Activated naive CD8-positive, alpha-beta T cell treated with anti-CD3 and anti-CD28 coated beads for 36 hours (primary cell): Measurements from ENCODE around the gene ASPHD1. TPM values are rescaled to one million over a fixed set of nuclear protein-coding genes. Genes with fewer than 3 reads are reported as not detected.
A peak's percentile ranks its signal among the peaks of the same experiment; 100 is the strongest.
"Not testable (repeated sequence)": the region's sequence is repeated elsewhere in the genome, so short reads cannot be mapped to it uniquely, and the experiment has no call there.

ENCODE experiments used
- DNase-seq: peaks from one replicate; pipeline ENCODE4 v3.0.0; 2021
- H3K27ac Mint-ChIP-seq: one replicate; pipeline ENCODE4 v1.8.0; 2022; ENCODE audit warnings: mild to moderate bottlenecking, moderate library complexity, mixed read lengths
- H3K27me3 Mint-ChIP-seq: one replicate; pipeline ENCODE4 v1.8.0; 2022; ENCODE audit warnings: mild to moderate bottlenecking, mixed read lengths
- H3K36me3 Mint-ChIP-seq: one replicate; pipeline ENCODE4 v1.8.0; 2021; ENCODE audit warnings: mild to moderate bottlenecking, mixed read lengths
- H3K4me1 Mint-ChIP-seq: one replicate; pipeline ENCODE4 v1.8.0; 2021; ENCODE audit warnings: mixed read lengths
- H3K4me3 Mint-ChIP-seq: one replicate; pipeline ENCODE4 v1.8.0; 2022; ENCODE audit warnings: mild to moderate bottlenecking, moderate library complexity, mixed read lengths
- H3K9me3 Mint-ChIP-seq: one replicate; pipeline ENCODE4 v1.8.0; 2022; ENCODE audit warnings: mixed read lengths
- total RNA-seq, 2 experiments: library from RNA; stranded (reverse); gene quantifications; one replicate each; pipeline ENCODE4 v1.2.3, GENCODE V29; 2021

ASPHD1 gene
- total RNA-seq, 2 experiments from 2014 or later: 1.3 to 2.0 TPM

- peak overlapping the region; percentile 96 for H3K27ac Mint-ChIP-seq
- H3K27me3 Mint-ChIP-seq: no peaks in the 10 kb centered on the region
- peaks cover 11% of the 10 kb centered on the region for H3K36me3 Mint-ChIP-seq
- no peak for DNase-seq
- no peaks in the 10 kb centered on the region for H3K9me3 Mint-ChIP-seq
- peak overlapping the region; percentile 90 for H3K4me3 Mint-ChIP-seq
- H3K4me1 Mint-ChIP-seq: peaks cover 33% of the 10 kb centered on the region
These were observed 27.0 kb downstream of the ASPHD1 start for GRCh38 chr16:29927070-29927905.

DNA sequence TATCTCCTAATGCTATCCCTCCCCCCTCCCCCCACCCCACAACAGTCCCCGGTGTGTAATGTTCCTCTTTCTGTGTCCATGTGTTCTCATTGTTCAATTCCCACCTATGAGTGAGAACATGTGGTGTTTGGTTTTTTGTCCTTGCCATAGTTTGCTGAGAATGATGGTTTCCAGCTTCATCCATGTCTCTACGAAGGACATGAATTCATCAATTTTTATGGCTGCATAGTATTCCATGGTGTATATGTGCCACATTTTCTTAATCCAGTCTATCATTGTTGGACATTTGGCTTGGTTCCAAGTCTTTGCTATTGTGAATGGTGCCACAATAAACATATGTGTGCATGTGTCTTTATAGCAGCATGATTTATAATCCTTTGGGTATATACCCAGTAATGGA lies 31.5 kb downstream of the ASPHD1 start:
- H3K36me3 Mint-ChIP-seq, H3K4me1 Mint-ChIP-seq, H3K4me3 Mint-ChIP-seq, H3K27ac Mint-ChIP-seq, H3K9me3 Mint-ChIP-seq, H3K27me3 Mint-ChIP-seq, DNase-seq: not testable (repeated sequence)

- H3K4me3 Mint-ChIP-seq: no peak overlapping the region
- H3K4me1 Mint-ChIP-seq: peaks cover 3% of the 10 kb centered on the region
- no peaks in the 10 kb centered on the region for H3K9me3 Mint-ChIP-seq
- H3K27ac Mint-ChIP-seq: no peak overlapping the region
- H3K36me3 Mint-ChIP-seq: no peaks in the 10 kb centered on the region
- DNase-seq: no peak
- H3K27me3 Mint-ChIP-seq: no peaks in the 10 kb centered on the region
These were observed 40.4 kb downstream of the ASPHD1 start for GRCh38 chr16:29940656-29941055.

DNA sequence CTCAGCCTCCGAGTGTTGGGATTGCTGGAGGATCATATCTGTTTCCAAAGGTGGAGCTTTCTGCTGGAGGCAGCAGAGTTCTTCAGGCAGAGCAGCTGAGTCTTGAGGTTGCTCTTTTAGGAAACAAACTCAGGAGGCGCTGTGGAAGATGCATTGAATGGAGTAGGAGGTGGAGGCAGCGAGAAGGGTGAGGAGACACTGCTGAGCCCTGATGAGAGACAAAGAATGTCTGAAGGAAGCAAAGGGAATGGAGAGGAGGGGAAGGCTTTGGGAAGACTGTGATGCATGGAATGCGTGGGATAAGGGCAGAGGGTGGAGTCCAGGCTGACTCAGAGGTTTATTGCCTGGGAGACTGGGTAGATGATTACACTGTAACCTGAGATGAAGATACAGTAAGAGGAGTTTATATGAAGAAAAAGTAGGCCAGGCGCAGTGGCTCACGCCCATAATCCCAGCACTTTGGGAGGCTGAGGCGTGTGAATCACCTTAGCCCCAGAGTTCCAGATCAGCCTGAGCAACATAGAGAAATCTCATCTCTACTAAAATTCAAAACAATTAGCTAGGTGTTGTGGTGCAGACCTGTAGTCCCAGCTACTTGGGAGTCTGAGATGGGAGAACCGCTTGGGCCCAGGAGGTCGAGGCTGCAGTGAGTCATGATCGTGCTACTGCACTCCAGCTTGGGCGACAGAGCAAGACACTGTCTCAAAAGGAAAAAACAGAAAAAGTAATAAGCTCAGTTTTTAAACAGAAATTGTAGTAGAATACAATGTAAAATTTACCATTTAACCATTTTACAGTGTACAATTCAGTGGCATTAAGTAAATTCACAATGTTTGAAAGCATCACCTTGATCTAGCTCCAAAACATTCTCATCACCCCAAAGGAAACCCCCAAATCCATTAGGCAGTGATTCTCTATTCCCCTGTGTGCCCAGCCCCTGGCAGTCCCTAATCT lies 43.8 kb downstream of the ASPHD1 start:
- H3K4me1 Mint-ChIP-seq: peaks cover 3% of the 10 kb centered on the region
- no peak for DNase-seq
- no peaks in the 10 kb centered on the region for H3K36me3 Mint-ChIP-seq
- no peaks in the 10 kb centered on the region for H3K27me3 Mint-ChIP-seq
- H3K4me3 Mint-ChIP-seq: no peak overlapping the region
- no peaks in the 10 kb centered on the region for H3K9me3 Mint-ChIP-seq
- no peak overlapping the region for H3K27ac Mint-ChIP-seq

GRCh38 chr16:29947897-29948296 lies 47.6 kb downstream of the ASPHD1 start:
- no peak overlapping the region for H3K27ac Mint-ChIP-seq

GRCh38 chr16:29950806-29951461 lies 50.6 kb downstream of the ASPHD1 start:
- Mint-ChIP-seq H3K27ac (no peak overlapping the region), H3K4me3 (no peak overlapping the region), H3K36me3 (no peaks in the 10 kb centered on the region), H3K27me3 (no peaks in the 10 kb centered on the region), H3K4me1 (no peaks in the 10 kb centered on the region), H3K9me3 (peaks cover 3% of the 10 kb centered on the region)
- DNase-seq: no peak

More at GRCh38 chr16:29947897-29948296, 47.6 kb downstream of the ASPHD1 start:
- Mint-ChIP-seq H3K4me3 (no peak overlapping the region), H3K27me3 (no peaks in the 10 kb centered on the region), H3K36me3 (no peaks in the 10 kb centered on the region), H3K9me3 (peaks cover 3% of the 10 kb centered on the region), H3K4me1 (peaks cover under 1% of the 10 kb centered on the region)
- DNase-seq: no peak

DNA sequence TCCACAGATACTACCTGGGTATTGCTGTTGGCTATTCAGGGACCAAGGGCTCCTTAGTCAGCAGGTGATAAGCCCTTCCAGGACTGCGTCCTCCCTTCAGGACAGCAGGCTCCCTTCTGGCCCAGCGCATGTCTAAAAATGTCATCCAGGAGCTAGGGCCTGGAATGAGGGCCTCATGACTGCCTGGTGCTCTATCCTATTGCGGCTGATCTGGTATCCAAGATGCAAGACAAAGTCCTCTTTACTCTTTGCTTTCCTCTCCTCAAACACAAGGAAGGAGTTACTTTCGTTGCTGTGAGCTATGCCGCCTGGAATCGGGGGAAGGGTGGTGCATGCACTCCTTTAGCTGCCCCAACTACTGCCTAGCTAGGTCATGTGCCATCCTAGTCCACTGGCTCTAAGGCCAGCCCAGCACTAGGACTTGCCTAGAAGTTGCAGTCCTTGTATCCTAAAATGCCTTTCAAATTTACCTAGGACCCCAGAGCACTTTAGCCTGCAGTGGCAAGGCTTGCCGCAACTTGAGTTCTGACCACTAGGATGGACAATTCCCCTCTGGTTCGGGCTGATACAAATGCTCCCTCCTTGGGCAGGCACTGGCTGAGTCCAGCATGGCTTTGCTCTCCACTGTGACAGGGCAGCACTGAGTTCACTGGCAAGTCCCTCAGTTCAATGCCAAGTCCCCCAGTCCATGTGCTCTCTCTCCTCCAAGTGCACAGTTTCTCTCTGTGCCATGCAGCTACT lies 51.5 kb downstream of the ASPHD1 start:
- Mint-ChIP-seq H3K36me3 (no peaks in the 10 kb centered on the region), H3K4me3 (no peak overlapping the region), H3K4me1 (no peaks in the 10 kb centered on the region), H3K9me3 (peaks cover 3% of the 10 kb centered on the region), H3K27ac (no peak overlapping the region), H3K27me3 (no peaks in the 10 kb centered on the region)
- DNase-seq: no peak

Other genes starting within 250 kb of the ASPHD1 start
- gene SPN, start 237.2 kb upstream of the ASPHD1 start, total RNA-seq: 100 to 1,000 TPM; 122 TPM
- gene QPRT, start 221.3 kb upstream of the ASPHD1 start, total RNA-seq: 1 to 10 TPM; 5.4 to 5.5 TPM
- 10 to 100 TPM; 17.3 to 19.1 TPM for gene C16orf54, start 154.5 kb upstream of the ASPHD1 start, total RNA-seq
- gene ZG16, start 122.2 kb upstream of the ASPHD1 start, total RNA-seq: not detected
- gene KIF22, start 109.7 kb upstream of the ASPHD1 start, total RNA-seq: 100 to 1,000 TPM; 145 to 150 TPM
- 100 to 1,000 TPM; 427 to 438 TPM for gene MAZ, start 94.0 kb upstream of the ASPHD1 start, total RNA-seq
- 1 to 10 TPM in 1 of 2 experiments, under 1 TPM in 1; 0.52 to 1.3 TPM for gene PRRT2, start 88.3 kb upstream of the ASPHD1 start, total RNA-seq
- gene PAGR1, start 84.3 kb upstream of the ASPHD1 start, total RNA-seq: 10 to 100 TPM; 33.7 to 34.8 TPM
- 10 to 100 TPM; 30.7 to 30.8 TPM for gene MVP, start 80.0 kb upstream of the ASPHD1 start, total RNA-seq
- gene CDIPT, start 37.3 kb upstream of the ASPHD1 start, total RNA-seq: 10 to 100 TPM; 46.8 to 50.6 TPM
- gene SEZ6L2, start 938 bp upstream of the ASPHD1 start, total RNA-seq: under 1 TPM in 1 of 2 experiments, not detected in 1; 0.32 TPM
- gene KCTD13, start 25.7 kb downstream of the ASPHD1 start, total RNA-seq: 10 to 100 TPM; 27.2 to 30.3 TPM
- 10 to 100 TPM; 29.3 TPM for gene TMEM219, start 61.6 kb downstream of the ASPHD1 start, total RNA-seq
- 10 to 100 TPM; 24.9 to 26.4 TPM for gene TAOK2, start 73.4 kb downstream of the ASPHD1 start, total RNA-seq
- gene HIRIP3, start 95.1 kb downstream of the ASPHD1 start, total RNA-seq: 10 to 100 TPM; 39.5 to 41.4 TPM
- gene INO80E, start 95.8 kb downstream of the ASPHD1 start, total RNA-seq: 10 to 100 TPM; 83.8 to 91.1 TPM
- 1 to 10 TPM in 1 of 2 experiments, under 1 TPM in 1; 0.89 to 1.4 TPM for gene DOC2A, start 110.5 kb downstream of the ASPHD1 start, total RNA-seq
- gene C16orf92, start 122.7 kb downstream of the ASPHD1 start, total RNA-seq: not detected
- gene TLCD3B, start 130.8 kb downstream of the ASPHD1 start, total RNA-seq: 1 to 10 TPM; 1.2 to 2.0 TPM
- gene ALDOA, start 165.3 kb downstream of the ASPHD1 start, total RNA-seq: 1,000 to 10,000 TPM; 2,800 to 2,893 TPM
- gene PPP4C, start 175.5 kb downstream of the ASPHD1 start, total RNA-seq: 100 to 1,000 TPM; 125 to 127 TPM
- 1 to 10 TPM in 1 of 2 experiments, under 1 TPM in 1; 0.74 to 1.1 TPM for gene TBX6, start 191.4 kb downstream of the ASPHD1 start, total RNA-seq
- 10 to 100 TPM; 11.8 to 12.1 TPM for gene YPEL3, start 195.7 kb downstream of the ASPHD1 start, total RNA-seq
- gene GDPD3, start 213.0 kb downstream of the ASPHD1 start, total RNA-seq: 1 to 10 TPM; 1.7 to 4.3 TPM
- gene MAPK3, start 222.7 kb downstream of the ASPHD1 start, total RNA-seq: 10 to 100 TPM; 38.9 to 41.6 TPM